ENCODE results near the gene C1orf216. TPM values are rescaled to one million over a fixed set of nuclear protein-coding genes. Genes with fewer than 3 reads are reported as not detected.

Gene C1orf216
- total and polyA plus RNA-seq, 2 donors (not counting 1 experiment from before 2014, with no cell fraction given): 19.8 to 24.9 TPM

GRCh38 chr1:35737120-35737519, 18.4 kb upstream of the C1orf216 start:
- Histone ChIP-seq H3K36me3 (ENCODE audit: control insufficient read depth, insufficient read depth, low read length) (peaks cover 2% of the 10 kb centered on the region), H3K9me3 (ENCODE audit: control insufficient read depth, insufficient read depth, low read depth, low read length) (no peaks in the 10 kb centered on the region), H3K4me2 (ENCODE audit: extremely low read depth, insufficient read depth, low read length) (no peak overlapping the region), H3K27ac (ENCODE audit: insufficient read depth, low read length) (no peak overlapping the region), H4K20me1 (ENCODE audit: control insufficient read depth, extremely low read depth, insufficient read depth, low read length) (no peaks in the 10 kb centered on the region), H3K79me2 (ENCODE audit: control insufficient read depth, insufficient read depth, low read length) (no peaks in the 10 kb centered on the region), H3K27me3 (ENCODE audit: control insufficient read depth, insufficient read depth, low read length) (no peaks in the 10 kb centered on the region), H3K4me1 (ENCODE audit: control insufficient read depth, extremely low read depth, insufficient read depth, low read length) (no peaks in the 10 kb centered on the region), H3K9ac (ENCODE audit: insufficient read depth, low read length) (no peak overlapping the region), H2AFZ (ENCODE audit: low read length) (no peak overlapping the region), H3K4me3 (replicated peaks in 1 of 4; ENCODE audit: control extremely low read depth in 1 of 4, insufficient read depth in 1 of 4, low read depth in 3 of 4, low read length in 4 of 4) (no peak overlapping the region)
- DNase-seq (ENCODE audit: low read depth in 2 of 2): no peak
- no peak for TF ChIP-seq EZH2 (IDR thresholded peaks at IDR 0.05; ENCODE audit: low read length, missing control alignments)
- TF ChIP-seq CTCF (conservative IDR thresholded peaks at IDR 0.05 in 1 of 2, IDR thresholded peaks at IDR 0.05 in 1 of 2; ENCODE audit: low read depth in 1 of 2, low read length in 2 of 2): no peak

- H3K36me3 ChIP-seq (ENCODE audit: control insufficient read depth, insufficient read depth, low read length): no peaks in the 10 kb centered on the region
- DNase-seq (ENCODE audit: low read depth in 2 of 2): no peak
- no peak for TF ChIP-seq EZH2 (IDR thresholded peaks at IDR 0.05; ENCODE audit: low read length, missing control alignments)
- no peak for TF ChIP-seq CTCF (conservative IDR thresholded peaks at IDR 0.05 in 1 of 2, IDR thresholded peaks at IDR 0.05 in 1 of 2; ENCODE audit: low read depth in 1 of 2, low read length in 2 of 2)
- no peaks in the 10 kb centered on the region for H3K27me3 ChIP-seq (ENCODE audit: control insufficient read depth, insufficient read depth, low read length)
- H3K4me3 ChIP-seq (replicated peaks in 1 of 4; ENCODE audit: control extremely low read depth in 1 of 4, insufficient read depth in 1 of 4, low read depth in 3 of 4, low read length in 4 of 4): no peak overlapping the region
- H3K79me2 ChIP-seq (ENCODE audit: control insufficient read depth, insufficient read depth, low read length): no peaks in the 10 kb centered on the region
- no peak overlapping the region for H3K9ac ChIP-seq (ENCODE audit: insufficient read depth, low read length)
- no peaks in the 10 kb centered on the region for H3K9me3 ChIP-seq (ENCODE audit: control insufficient read depth, insufficient read depth, low read depth, low read length)
- H2AFZ ChIP-seq (ENCODE audit: low read length): no peak overlapping the region
- no peaks in the 10 kb centered on the region for H4K20me1 ChIP-seq (ENCODE audit: control insufficient read depth, extremely low read depth, insufficient read depth, low read length)
- no peak overlapping the region for H3K27ac ChIP-seq (ENCODE audit: insufficient read depth, low read length)
- no peak overlapping the region for H3K4me2 ChIP-seq (ENCODE audit: extremely low read depth, insufficient read depth, low read length)
- H3K4me1 ChIP-seq (ENCODE audit: control insufficient read depth, extremely low read depth, insufficient read depth, low read length): no peaks in the 10 kb centered on the region
These were observed 8.9 kb upstream of the C1orf216 start for GRCh38 chr1:35727434-35728040.

- Histone ChIP-seq H2AFZ (ENCODE audit: low read length) (peak overlapping the region; percentile 81), H3K4me2 (ENCODE audit: extremely low read depth, insufficient read depth, low read length) (no peak overlapping the region), H3K4me3 (replicated peaks in 1 of 4; ENCODE audit: control extremely low read depth in 1 of 4, insufficient read depth in 1 of 4, low read depth in 3 of 4, low read length in 4 of 4) (no peak overlapping the region), H3K27me3 (ENCODE audit: control insufficient read depth, insufficient read depth, low read length) (no peaks in the 10 kb centered on the region), H3K9me3 (ENCODE audit: control insufficient read depth, insufficient read depth, low read depth, low read length) (no peaks in the 10 kb centered on the region), H4K20me1 (ENCODE audit: control insufficient read depth, extremely low read depth, insufficient read depth, low read length) (no peaks in the 10 kb centered on the region), H3K9ac (ENCODE audit: insufficient read depth, low read length) (no peak overlapping the region), H3K27ac (ENCODE audit: insufficient read depth, low read length) (no peak overlapping the region), H3K79me2 (ENCODE audit: control insufficient read depth, insufficient read depth, low read length) (no peaks in the 10 kb centered on the region), H3K4me1 (ENCODE audit: control insufficient read depth, extremely low read depth, insufficient read depth, low read length) (no peaks in the 10 kb centered on the region), H3K36me3 (ENCODE audit: control insufficient read depth, insufficient read depth, low read length) (no peaks in the 10 kb centered on the region)
- DNase-seq (ENCODE audit: low read depth in 2 of 2): peak; percentile 52 to 69
- TF ChIP-seq CTCF (conservative IDR thresholded peaks at IDR 0.05 in 1 of 2, IDR thresholded peaks at IDR 0.05 in 1 of 2; ENCODE audit: low read depth in 1 of 2, low read length in 2 of 2): peak; percentile 85 to 87
- TF ChIP-seq EZH2 (IDR thresholded peaks at IDR 0.05; ENCODE audit: low read length, missing control alignments): no peak
These were observed 8.1 kb upstream of the C1orf216 start for GRCh38 chr1:35726450-35727433.
